GM12878 (cell line): Measurements from ENCODE around the gene NRXN3.

ENCODE experiments used
- BMI1 ChIP-seq: fragments of 450-650 bp; IDR thresholded peaks from 2 replicates; pipeline ENCODE4 v1.6.1; 2016; ENCODE audit warnings: mild to moderate bottlenecking, moderate library complexity, borderline replicate concordance
- CTCF ChIP-seq, 3 experiments: IDR thresholded peaks in 2 of 3; conservative IDR thresholded peaks in 1 of 3; 2 replicates each; pipeline ENCODE4 v1.5.1; 2011; ENCODE audit warnings: low read depth in 3 of 3, low read length in 3 of 3, mild to moderate bottlenecking in 3 of 3, control low read depth in 2 of 3, moderate library complexity in 2 of 3, inconsistent platforms in 1 of 3, mixed read lengths in 1 of 3; ENCODE audit not compliant: control insufficient read depth in 2 of 3, insufficient read depth in 1 of 3; ENCODE audit errors: extremely low read depth in 1 of 3
- EGR1 ChIP-seq, 2 experiments: IDR thresholded peaks; 1 replicate in 1 of 2; 2 replicates in 1 of 2; pipeline ENCODE4 v1.6.1; 2011 to 2012; ENCODE audit warnings: low read depth in 2 of 2, low read length in 2 of 2, borderline replicate concordance in 1 of 2, mild to moderate bottlenecking in 1 of 2, moderate library complexity in 1 of 2
- EP300 ChIP-seq, 2 experiments: fragments of 150-350 bp in 1 of 2; IDR thresholded peaks; 2 replicates each; pipeline ENCODE4 v1.6.1; 2011 to 2012; ENCODE audit warnings: low read depth in 2 of 2, low read length in 2 of 2, borderline replicate concordance in 1 of 2, improper control_type of control experiment in 1 of 2, inconsistent platforms in 1 of 2; ENCODE audit not compliant: control insufficient read depth in 1 of 2
- FOXK2 ChIP-seq: fragments of 450-650 bp; IDR thresholded peaks from 2 replicates; pipeline ENCODE4 v1.6.1; 2017; ENCODE audit warnings: mild to moderate bottlenecking, moderate library complexity
- HDAC6 ChIP-seq: fragments of 200-600 bp; sonication (generic); IDR thresholded peaks from one replicate; pipeline ENCODE4 v1.8.0; 2017; ENCODE audit warnings: antibody characterized with exemption; ENCODE audit not compliant: unreplicated experiment
- MEF2B ChIP-seq: fragments of 450-650 bp; IDR thresholded peaks from 2 replicates; pipeline ENCODE4 v1.6.1; 2018; ENCODE audit warnings: mild to moderate bottlenecking, moderate library complexity; ENCODE audit not compliant: partially characterized antibody, poor library complexity, severe bottlenecking
- PAX8 ChIP-seq: fragments of 450-650 bp; IDR thresholded peaks from 2 replicates; pipeline ENCODE4 v1.6.1; 2017; ENCODE audit warnings: mild to moderate bottlenecking, moderate library complexity
- RAD21 ChIP-seq: IDR thresholded peaks from 2 replicates; pipeline ENCODE4 v1.6.1; 2011; ENCODE audit warnings: mild to moderate bottlenecking, low read depth, low read length, moderate library complexity; ENCODE audit not compliant: insufficient read depth
- RB1 ChIP-seq: fragments of 450-650 bp; formaldehyde crosslinking; IDR thresholded peaks from 2 replicates; pipeline ENCODE4 v1.6.1; 2017; ENCODE audit warnings: mild to moderate bottlenecking, borderline replicate concordance
- STAT3 ChIP-seq: IDR thresholded peaks from 2 replicates; pipeline ENCODE4 v1.6.1; 2011; ENCODE audit warnings: low read depth, low read length, improper control_type of control experiment
- TF ChIP-seq, protein P1 (sequence below): fragments of 450-650 bp; IDR thresholded peaks from 2 replicates; pipeline ENCODE4 v1.6.1; 2017; ENCODE audit warnings: mild to moderate bottlenecking, low read depth, inconsistent platforms; ENCODE audit not compliant: poor library complexity, severe bottlenecking
- TF ChIP-seq, protein P2 (sequence below): fragments of 450-650 bp; IDR thresholded peaks from 2 replicates; pipeline ENCODE4 v1.6.1; 2017; ENCODE audit warnings: borderline replicate concordance

DNA sequence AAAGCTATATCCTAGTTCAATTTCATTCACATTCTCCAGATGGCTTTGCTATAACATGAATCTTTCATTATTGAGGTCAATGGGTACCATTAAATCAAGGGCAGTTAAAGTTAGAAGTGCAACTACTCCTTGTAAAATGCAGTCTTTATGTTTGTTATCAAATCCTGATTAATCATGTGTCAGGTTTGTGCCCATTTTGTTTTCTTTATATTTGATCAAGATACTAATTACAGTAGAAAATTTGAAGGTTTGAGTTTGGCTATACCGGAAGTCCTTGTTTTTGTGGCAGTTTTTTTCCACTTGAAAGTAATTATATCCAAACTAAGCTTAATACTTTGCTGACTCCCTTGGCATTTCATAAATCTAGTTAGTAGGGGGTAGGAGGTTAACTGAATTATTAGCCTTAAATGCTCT lies 1528.1 kb downstream of the NRXN3 start:
- TF ChIP-seq STAT3: no peak
- TF ChIP-seq HDAC6: no peak
- no peak for TF ChIP-seq CTCF (IDR thresholded peaks at IDR 0.05 in 2 of 3, conservative IDR thresholded peaks at IDR 0.05 in 1 of 3; ENCODE audit: control insufficient read depth in 2 of 3, extremely low read depth in 1 of 3, insufficient read depth in 1 of 3, low read depth in 3 of 3, low read length in 3 of 3)
- TF ChIP-seq RB1: no peak
- TF ChIP-seq MEF2B: no peak
- TF ChIP-seq, protein P1, sequence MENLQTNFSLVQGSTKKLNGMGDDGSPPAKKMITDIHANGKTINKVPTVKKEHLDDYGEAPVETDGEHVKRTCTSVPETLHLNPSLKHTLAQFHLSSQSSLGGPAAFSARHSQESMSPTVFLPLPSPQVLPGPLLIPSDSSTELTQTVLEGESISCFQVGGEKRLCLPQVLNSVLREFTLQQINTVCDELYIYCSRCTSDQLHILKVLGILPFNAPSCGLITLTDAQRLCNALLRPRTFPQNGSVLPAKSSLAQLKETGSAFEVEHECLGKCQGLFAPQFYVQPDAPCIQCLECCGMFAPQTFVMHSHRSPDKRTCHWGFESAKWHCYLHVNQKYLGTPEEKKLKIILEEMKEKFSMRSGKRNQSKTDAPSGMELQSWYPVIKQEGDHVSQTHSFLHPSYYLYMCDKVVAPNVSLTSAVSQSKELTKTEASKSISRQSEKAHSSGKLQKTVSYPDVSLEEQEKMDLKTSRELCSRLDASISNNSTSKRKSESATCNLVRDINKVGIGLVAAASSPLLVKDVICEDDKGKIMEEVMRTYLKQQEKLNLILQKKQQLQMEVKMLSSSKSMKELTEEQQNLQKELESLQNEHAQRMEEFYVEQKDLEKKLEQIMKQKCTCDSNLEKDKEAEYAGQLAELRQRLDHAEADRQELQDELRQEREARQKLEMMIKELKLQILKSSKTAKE: no peak
- no peak for TF ChIP-seq RAD21
- no peak for TF ChIP-seq FOXK2
- TF ChIP-seq, protein P2, sequence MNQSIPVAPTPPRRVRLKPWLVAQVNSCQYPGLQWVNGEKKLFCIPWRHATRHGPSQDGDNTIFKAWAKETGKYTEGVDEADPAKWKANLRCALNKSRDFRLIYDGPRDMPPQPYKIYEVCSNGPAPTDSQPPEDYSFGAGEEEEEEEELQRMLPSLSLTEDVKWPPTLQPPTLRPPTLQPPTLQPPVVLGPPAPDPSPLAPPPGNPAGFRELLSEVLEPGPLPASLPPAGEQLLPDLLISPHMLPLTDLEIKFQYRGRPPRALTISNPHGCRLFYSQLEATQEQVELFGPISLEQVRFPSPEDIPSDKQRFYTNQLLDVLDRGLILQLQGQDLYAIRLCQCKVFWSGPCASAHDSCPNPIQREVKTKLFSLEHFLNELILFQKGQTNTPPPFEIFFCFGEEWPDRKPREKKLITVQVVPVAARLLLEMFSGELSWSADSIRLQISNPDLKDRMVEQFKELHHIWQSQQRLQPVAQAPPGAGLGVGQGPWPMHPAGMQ: no peak
- no peak for TF ChIP-seq EP300 (IDR thresholded peaks at IDR 0.05; ENCODE audit: borderline replicate concordance in 1 of 2, control insufficient read depth in 1 of 2, low read depth in 2 of 2, low read length in 2 of 2)
- TF ChIP-seq BMI1: no peak
- TF ChIP-seq PAX8: no peak
- no peak for TF ChIP-seq EGR1 (IDR thresholded peaks at IDR 0.05; ENCODE audit: borderline replicate concordance in 1 of 2, low read depth in 2 of 2, low read length in 2 of 2)
